GM19455 (cell line): ENCODE results near the gene DOCK9.

ENCODE experiments used
- ATAC-seq: cut with Tn5 transposase; IDR thresholded peaks from one replicate; pipeline ENCODE4 v1.9.1; 2021; ENCODE audit not compliant: unreplicated experiment

The DOCK9 gene

GRCh38 chr13:98951266-98951665 lies 26.6 kb downstream of the DOCK9 start:
- ATAC-seq: no peak

- ATAC-seq: no peak
Measured at GRCh38 chr13:98950705-98951104, 27.2 kb downstream of the DOCK9 start.

GRCh38 chr13:98947925-98948324 lies 29.9 kb downstream of the DOCK9 start:
- ATAC-seq: no peak

GRCh38 chr13:98945863-98946605 lies 31.8 kb downstream of the DOCK9 start:
- no peak for ATAC-seq

- no peak for ATAC-seq
Measured at GRCh38 chr13:98944336-98944735, 33.5 kb downstream of the DOCK9 start.

GRCh38 chr13:98942997-98943396 lies 34.9 kb downstream of the DOCK9 start:
- ATAC-seq: no peak

- no peak for ATAC-seq
Measured at GRCh38 chr13:98942485-98942884, 35.4 kb downstream of the DOCK9 start.

GRCh38 chr13:98941536-98941935 lies 36.3 kb downstream of the DOCK9 start:
- no peak for ATAC-seq

- ATAC-seq: no peak
Measured at GRCh38 chr13:98941126-98941525, 36.7 kb downstream of the DOCK9 start.

GRCh38 chr13:98940325-98941001 lies 37.4 kb downstream of the DOCK9 start:
- no peak for ATAC-seq

- ATAC-seq: no peak
Measured at GRCh38 chr13:98939660-98940191, 38.1 kb downstream of the DOCK9 start.

GRCh38 chr13:98938801-98939200 lies 39.1 kb downstream of the DOCK9 start:
- ATAC-seq: no peak

- ATAC-seq: no peak
Measured at GRCh38 chr13:98937911-98938381, 39.9 kb downstream of the DOCK9 start.

- ATAC-seq: no peak
Measured at GRCh38 chr13:98934243-98934642, 43.6 kb downstream of the DOCK9 start.

GRCh38 chr13:98930151-98930591 lies 47.7 kb downstream of the DOCK9 start:
- no peak for ATAC-seq

GRCh38 chr13:98927951-98928927 lies 49.6 kb downstream of the DOCK9 start:
- ATAC-seq: no peak

GRCh38 chr13:98925949-98926348 lies 51.9 kb downstream of the DOCK9 start:
- ATAC-seq: no peak

GRCh38 chr13:98923641-98924397 lies 54.0 kb downstream of the DOCK9 start:
- ATAC-seq: no peak

- ATAC-seq: no peak
Measured at GRCh38 chr13:98922306-98922705, 55.6 kb downstream of the DOCK9 start.

GRCh38 chr13:98921786-98922185 lies 56.1 kb downstream of the DOCK9 start:
- ATAC-seq: no peak
